ENCODE measurements around the gene RAB4A.

Gene RAB4A

GRCh38 chr1:229266832-229267500, 3.9 kb upstream of the RAB4A start:
- no peak overlapping the region for H3K4me3 ChIP-seq (ENCODE audit: low read depth, low read length)
- no peak for DNase-seq (ENCODE audit: low read depth)
- in situ Hi-C loops (cut with HindIII; ENCODE audit: low sequenced_read_pairs): no loop called here
- TF ChIP-seq CTCF (IDR thresholded peaks at IDR 0.05; ENCODE audit: low read depth, low read length, missing control alignments): no peak

- no peak overlapping the region for H3K4me3 ChIP-seq (ENCODE audit: low read depth, low read length)
- no peak for DNase-seq (ENCODE audit: low read depth)
- TF ChIP-seq CTCF (IDR thresholded peaks at IDR 0.05; ENCODE audit: low read depth, low read length, missing control alignments): no peak
- in situ Hi-C loops (cut with HindIII; ENCODE audit: low sequenced_read_pairs): no loop called here
Measured at GRCh38 chr1:229268505-229268904, 2.4 kb upstream of the RAB4A start.

- peak overlapping the region; percentile 67 for H3K4me3 ChIP-seq (ENCODE audit: low read depth, low read length)
Measured at GRCh38 chr1:229271448-229272159, 693 bp downstream of the RAB4A start.

GRCh38 chr1:229272164-229273158, 1.6 kb downstream of the RAB4A start:
- DNase-seq (ENCODE audit: low read depth): no peak
- H3K4me3 ChIP-seq (ENCODE audit: low read depth, low read length): peak overlapping the region; percentile 67
- in situ Hi-C loops (cut with HindIII; ENCODE audit: low sequenced_read_pairs): no loop called here
- no peak for TF ChIP-seq CTCF (IDR thresholded peaks at IDR 0.05; ENCODE audit: low read depth, low read length, missing control alignments)

More at GRCh38 chr1:229271448-229272159, 693 bp downstream of the RAB4A start:
- no peak for DNase-seq (ENCODE audit: low read depth)
- in situ Hi-C loops (cut with HindIII; ENCODE audit: low sequenced_read_pairs): no loop called here
- TF ChIP-seq CTCF (IDR thresholded peaks at IDR 0.05; ENCODE audit: low read depth, low read length, missing control alignments): no peak

GRCh38 chr1:229273507-229274232, 2.8 kb downstream of the RAB4A start:
- DNase-seq (ENCODE audit: low read depth): no peak
- in situ Hi-C loops (cut with HindIII; ENCODE audit: low sequenced_read_pairs): no loop called here
- no peak overlapping the region for H3K4me3 ChIP-seq (ENCODE audit: low read depth, low read length)

More at GRCh38 chr1:229273507-229274232, 2.8 kb downstream of the RAB4A start:
- no peak for TF ChIP-seq CTCF (IDR thresholded peaks at IDR 0.05; ENCODE audit: low read depth, low read length, missing control alignments)

Measured in astrocyte of the cerebellum (primary cell).